Keratinocyte (primary cell): Measurements from ENCODE around the gene GPR31.

Experiments used
- EZH2 ChIP-seq: IDR thresholded peaks from one replicate; pipeline ENCODE4 v1.6.1; 2012; ENCODE audit warnings: inconsistent platforms, mild to moderate bottlenecking, low read length, moderate library complexity
- TF ChIP-seq, protein P1 (sequence below), 3 experiments: IDR thresholded peaks in 1 of 3; conservative IDR thresholded peaks in 1 of 3; optimal IDR thresholded peaks in 1 of 3; 2 replicates in 2 of 3; 3 replicates in 1 of 3; pipeline versions ENCODE3 to v1.5.1; 2011; ENCODE audit warnings: low read length in 3 of 3, mild to moderate bottlenecking in 3 of 3, moderate library complexity in 2 of 3, control low read depth in 1 of 3, inconsistent platforms in 1 of 3; ENCODE audit not compliant: insufficient read depth in 2 of 3; ENCODE audit errors: extremely low read depth in 1 of 3

DNA sequence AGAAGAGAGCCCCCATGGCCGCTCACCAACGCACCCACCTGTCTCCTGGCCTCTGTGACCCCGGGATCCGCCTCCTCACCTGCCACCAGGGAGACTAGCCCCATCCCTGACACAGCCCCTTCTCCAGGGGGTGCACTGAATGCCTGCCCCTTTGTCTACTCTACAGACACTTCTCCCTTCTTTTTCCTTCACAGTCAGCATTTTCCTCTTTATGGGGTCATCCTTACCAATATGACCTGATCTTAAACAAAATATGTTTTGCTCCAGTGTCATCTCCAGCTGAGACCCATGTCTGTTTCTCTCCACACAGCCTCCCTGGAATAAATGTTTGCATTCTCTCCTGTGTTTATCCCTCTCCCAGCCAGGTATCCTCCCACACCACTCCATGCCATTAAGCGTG is 49.5 kb downstream of the GPR31 start:
- TF ChIP-seq, protein P1, sequence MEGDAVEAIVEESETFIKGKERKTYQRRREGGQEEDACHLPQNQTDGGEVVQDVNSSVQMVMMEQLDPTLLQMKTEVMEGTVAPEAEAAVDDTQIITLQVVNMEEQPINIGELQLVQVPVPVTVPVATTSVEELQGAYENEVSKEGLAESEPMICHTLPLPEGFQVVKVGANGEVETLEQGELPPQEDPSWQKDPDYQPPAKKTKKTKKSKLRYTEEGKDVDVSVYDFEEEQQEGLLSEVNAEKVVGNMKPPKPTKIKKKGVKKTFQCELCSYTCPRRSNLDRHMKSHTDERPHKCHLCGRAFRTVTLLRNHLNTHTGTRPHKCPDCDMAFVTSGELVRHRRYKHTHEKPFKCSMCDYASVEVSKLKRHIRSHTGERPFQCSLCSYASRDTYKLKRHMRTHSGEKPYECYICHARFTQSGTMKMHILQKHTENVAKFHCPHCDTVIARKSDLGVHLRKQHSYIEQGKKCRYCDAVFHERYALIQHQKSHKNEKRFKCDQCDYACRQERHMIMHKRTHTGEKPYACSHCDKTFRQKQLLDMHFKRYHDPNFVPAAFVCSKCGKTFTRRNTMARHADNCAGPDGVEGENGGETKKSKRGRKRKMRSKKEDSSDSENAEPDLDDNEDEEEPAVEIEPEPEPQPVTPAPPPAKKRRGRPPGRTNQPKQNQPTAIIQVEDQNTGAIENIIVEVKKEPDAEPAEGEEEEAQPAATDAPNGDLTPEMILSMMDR (optimal IDR thresholded peaks at IDR 0.05 in 1 of 3, IDR thresholded peaks at IDR 0.05 in 1 of 3, conservative IDR thresholded peaks at IDR 0.05 in 1 of 3; ENCODE audit: extremely low read depth in 1 of 3, insufficient read depth in 2 of 3, low read length in 3 of 3): no peak
- no peak for TF ChIP-seq EZH2
